HG03558 (cell line): ENCODE measurements around the gene AFF2.
A peak's percentile ranks its signal among the peaks of the same experiment; 100 is the strongest.

Source experiments
- ATAC-seq: cut with Tn5 transposase; IDR thresholded peaks from one replicate; pipeline ENCODE4 v1.9.1; 2021; ENCODE audit warnings: moderate number of reproducible peaks; ENCODE audit not compliant: unreplicated experiment; ENCODE audit errors: extremely low read depth

Gene AFF2

GRCh38 chrX:148500423-148501385 is at the start of gene AFF2:
Gene AFF2 (plus strand): TSS chrX:148500617. CDS start chrX:148501098, 481 bp downstream.
- no peak for ATAC-seq

GRCh38 chrX:148457279-148457678 is 43.1 kb upstream of the AFF2 start:
- no peak for ATAC-seq

- peak; percentile 78 for ATAC-seq
Measured at GRCh38 chrX:148459343-148459742, 41.1 kb upstream of the AFF2 start.

GRCh38 chrX:148466292-148466691 is 34.1 kb upstream of the AFF2 start:
- peak; percentile 86 for ATAC-seq

GRCh38 chrX:148470324-148470723 is 30.1 kb upstream of the AFF2 start:
- no peak for ATAC-seq

DNA sequence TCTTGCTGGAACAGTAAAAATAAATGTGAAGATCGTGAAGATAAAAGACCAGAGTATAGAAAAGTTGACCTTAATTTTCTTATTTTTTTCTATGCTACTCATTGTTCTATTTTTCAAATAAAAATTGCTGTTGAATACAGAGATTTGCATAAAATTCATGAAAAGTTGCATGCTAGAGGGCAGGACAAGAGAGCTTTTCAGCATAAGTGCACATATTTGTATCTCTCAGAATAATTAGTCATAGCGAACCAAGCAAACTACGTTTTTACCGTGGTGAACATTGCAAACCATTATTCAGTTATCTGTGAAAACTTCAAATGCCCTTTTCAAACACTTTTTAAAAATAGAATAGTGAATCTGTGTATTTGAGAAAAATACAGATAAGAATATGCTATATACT is 26.4 kb upstream of the AFF2 start:
- ATAC-seq: no peak

GRCh38 chrX:148492057-148492456 is 8.4 kb upstream of the AFF2 start:
- ATAC-seq: no peak

DNA sequence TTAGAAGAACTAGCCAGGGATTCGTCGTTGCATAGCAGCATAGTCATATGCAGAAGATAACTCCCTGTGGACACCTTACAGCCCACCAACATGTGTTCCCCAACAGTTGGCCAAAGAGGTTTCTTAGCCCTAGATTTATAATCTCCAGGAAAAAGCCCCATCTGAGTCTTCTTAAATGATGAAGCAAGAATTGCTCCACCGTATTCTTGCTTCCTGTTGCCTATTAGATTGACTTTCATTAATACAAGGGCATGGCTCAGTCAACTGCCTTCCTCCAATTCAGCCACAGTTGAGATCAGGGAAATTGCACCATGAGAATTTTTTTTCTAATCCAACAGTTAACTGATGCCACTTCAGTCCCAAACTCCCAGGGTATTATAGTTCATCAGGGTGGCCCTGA is 5.2 kb upstream of the AFF2 start:
- ATAC-seq: no peak

DNA sequence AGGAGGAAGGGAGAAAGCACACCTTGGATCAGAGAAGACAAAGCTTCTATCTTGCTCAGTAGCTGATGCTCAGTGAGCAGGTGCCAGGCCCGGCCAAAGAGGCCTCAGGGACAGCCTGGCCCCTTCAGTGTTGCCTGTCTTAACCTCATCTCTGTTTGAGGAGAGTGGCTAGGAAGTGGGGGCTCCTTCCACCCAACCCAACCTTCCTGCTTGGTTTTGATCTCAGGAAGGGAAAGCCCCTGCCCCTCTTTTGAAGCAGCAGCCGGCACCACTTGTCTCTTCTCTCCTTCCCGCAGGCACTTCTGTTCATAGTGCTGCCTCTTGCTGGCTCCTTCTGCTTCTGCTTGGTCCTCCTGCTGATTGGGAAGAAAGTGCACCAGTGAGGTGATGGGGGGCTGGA is 2.4 kb upstream of the AFF2 start:
- ATAC-seq: no peak

DNA sequence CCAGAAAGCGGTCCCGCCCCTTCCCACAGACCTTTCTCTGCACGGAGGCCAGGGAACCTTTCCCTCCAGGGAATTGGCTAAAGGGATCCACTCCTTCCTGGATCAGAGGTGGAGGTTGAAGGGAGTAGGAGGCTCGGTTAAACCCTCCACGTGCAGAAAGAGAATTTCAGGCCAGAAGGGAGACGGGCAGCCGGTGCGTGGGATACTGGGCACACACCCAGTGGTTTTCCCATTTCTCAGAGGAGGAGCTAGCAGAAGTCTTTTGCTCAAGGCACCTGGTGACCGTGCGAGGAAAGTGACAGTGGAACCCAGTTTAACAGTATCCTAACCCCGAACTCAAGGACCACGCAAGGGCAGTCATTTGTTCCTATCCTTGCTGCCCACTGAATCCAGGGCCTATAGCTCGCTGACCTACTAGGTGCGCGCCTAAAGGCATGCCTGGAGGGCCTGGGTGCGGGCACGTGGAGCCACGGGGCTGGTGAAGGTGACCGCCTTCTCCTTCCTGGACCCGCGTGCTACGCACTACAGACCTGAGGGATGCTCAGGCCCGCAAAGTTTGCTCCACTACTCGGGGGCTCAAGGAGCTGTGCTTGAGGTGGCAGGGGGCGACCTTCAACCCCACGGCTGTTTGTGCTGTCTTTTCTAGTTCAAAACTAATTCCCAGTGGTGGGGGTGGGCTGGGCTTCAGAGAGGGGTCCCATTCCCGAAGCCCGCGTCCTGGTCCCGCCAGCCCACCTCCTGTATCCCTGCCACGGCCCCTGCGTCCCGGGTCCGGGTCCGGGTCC is 587 bp upstream of the AFF2 start:
- ATAC-seq: no peak

DNA sequence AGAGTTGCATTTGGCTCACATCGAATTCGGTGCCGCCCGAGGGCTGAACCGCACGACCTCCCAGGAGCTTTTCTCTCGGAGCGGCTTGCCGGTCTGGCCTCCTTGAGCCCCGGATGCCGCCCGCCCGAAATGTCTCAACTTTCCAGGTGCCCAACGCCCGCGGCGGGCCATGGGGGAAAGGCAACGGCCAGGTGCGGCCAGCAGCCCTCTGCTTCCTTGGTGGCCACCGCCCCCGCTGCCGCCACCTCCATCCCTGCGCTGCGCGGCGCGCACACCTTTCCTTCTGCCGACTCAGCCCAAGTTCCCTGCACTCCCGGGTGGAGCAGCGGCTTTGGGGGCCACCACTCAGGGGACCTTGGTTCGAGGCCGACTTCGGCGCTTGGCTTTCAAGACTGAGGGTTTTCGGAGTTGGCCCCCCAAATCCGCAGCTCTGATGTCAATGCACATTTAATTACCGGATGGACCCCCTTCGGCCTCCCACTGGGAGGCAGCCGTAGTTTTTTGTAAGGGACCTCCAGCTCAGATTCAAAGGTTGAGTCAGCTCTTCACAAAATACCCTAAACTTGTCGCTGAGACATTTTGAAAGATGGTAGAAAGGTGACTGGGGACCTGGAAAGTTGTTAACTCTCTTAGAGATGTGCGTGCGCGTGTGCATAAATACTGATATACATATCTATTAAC is 1.1 kb downstream of the AFF2 start:
- no peak for ATAC-seq

DNA sequence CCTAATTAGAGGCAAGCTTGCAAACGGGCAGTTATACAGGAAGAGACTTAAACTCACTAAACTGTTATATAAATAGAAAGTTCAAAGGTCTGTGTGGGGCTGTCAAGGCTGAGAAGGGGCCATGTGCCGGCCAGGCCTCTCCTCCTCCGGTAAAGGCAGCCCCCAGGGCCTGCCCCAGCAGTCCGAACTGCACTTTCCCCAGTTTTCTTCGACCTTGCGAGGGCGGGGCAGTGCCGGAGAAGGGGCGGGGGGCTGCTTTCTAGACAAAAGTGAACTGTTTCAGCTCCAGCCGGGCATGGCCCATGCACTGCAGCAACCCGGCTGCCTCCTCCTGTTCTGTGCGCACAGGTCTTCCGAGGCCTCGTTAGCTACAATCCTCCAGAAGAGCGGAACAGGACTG is 4.1 kb downstream of the AFF2 start:
- ATAC-seq: no peak

- ATAC-seq: no peak
Measured at GRCh38 chrX:148507418-148507817, 7.0 kb downstream of the AFF2 start.

- no peak for ATAC-seq
Measured at GRCh38 chrX:148512453-148512852, 12.0 kb downstream of the AFF2 start.

- ATAC-seq: no peak
Measured at GRCh38 chrX:148513661-148514060, 13.2 kb downstream of the AFF2 start.

- ATAC-seq: no peak
Measured at GRCh38 chrX:148517176-148517575, 16.8 kb downstream of the AFF2 start.

DNA sequence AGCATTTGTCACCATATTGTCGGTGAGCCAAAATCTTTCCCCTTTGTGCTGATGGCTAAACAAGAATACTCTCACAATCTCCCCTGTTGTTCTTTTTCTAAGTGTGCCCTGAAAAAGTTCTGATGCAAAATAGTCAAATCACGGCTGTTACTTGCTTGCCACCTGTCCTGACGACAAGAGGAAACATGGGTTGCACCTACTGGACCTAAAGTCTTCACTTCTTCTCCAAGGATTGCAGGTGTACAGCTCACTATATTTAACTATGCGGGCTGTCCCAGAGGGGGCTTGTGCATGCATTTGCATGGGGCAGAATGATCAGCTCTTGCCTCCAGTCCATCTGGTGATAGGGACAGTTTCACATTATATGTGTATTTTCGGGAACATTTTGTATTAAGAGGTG is 21.6 kb downstream of the AFF2 start:
- ATAC-seq: no peak

- no peak for ATAC-seq
Measured at GRCh38 chrX:148523303-148524080, 23.1 kb downstream of the AFF2 start.

DNA sequence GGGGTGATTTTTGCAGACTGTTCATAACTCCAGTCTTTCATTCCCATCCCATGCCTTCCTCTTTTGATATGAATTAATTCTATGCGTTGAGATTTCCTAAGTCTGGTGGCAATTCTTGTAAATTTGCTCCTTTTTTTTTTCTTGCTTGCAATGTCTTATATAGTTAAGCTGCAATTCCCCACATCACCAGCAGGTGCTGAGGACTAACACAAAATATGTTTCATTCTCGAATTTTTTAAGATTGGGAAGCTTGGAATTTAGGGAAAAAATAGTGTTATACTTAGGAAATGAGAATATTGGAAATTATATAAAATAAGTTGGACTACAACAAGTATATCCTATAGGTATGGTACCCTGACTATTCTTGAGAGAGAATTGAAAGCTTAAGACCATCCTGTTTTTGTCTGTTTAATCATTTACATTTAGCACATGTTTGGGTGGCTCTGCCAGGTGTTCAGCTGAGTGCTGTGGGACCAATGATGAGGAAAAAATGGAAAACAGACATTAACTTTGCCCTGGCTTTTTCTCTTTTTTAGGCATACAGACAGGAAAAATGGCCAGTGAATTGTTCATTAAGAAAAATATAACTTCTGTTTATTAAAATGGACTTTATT is 30.2 kb downstream of the AFF2 start:
- ATAC-seq: no peak

GRCh38 chrX:148534291-148534690 is 33.9 kb downstream of the AFF2 start:
- ATAC-seq: no peak
